ENCODE results near the gene ATAD1.
"Not testable (repeated sequence)": the region's sequence is repeated elsewhere in the genome, so short reads cannot be mapped to it uniquely, and the experiment has no call there.

ATAD1 gene

GRCh38 chr10:87852089-87852488 is 34.1 kb upstream of the ATAD1 start:
- TF ChIP-seq CTCF (IDR thresholded peaks at IDR 0.05; ENCODE audit: low read depth, low read length): no peak
- H3K4me3 ChIP-seq (ENCODE audit: low read depth, low read length): no peak overlapping the region

- no peak overlapping the region for H3K4me3 ChIP-seq (ENCODE audit: low read depth, low read length)
- TF ChIP-seq CTCF (IDR thresholded peaks at IDR 0.05; ENCODE audit: low read depth, low read length): peak; percentile 47
Observed at GRCh38 chr10:87850742-87851205, 32.7 kb upstream of the ATAD1 start.

GRCh38 chr10:87849001-87849400 is 31.0 kb upstream of the ATAD1 start:
- TF ChIP-seq CTCF (IDR thresholded peaks at IDR 0.05; ENCODE audit: low read depth, low read length): no peak
- H3K4me3 ChIP-seq (ENCODE audit: low read depth, low read length): no peak overlapping the region

- TF ChIP-seq CTCF (IDR thresholded peaks at IDR 0.05; ENCODE audit: low read depth, low read length): no peak
- H3K4me3 ChIP-seq (ENCODE audit: low read depth, low read length): no peak overlapping the region
Observed at GRCh38 chr10:87847550-87847949, 29.5 kb upstream of the ATAD1 start.

GRCh38 chr10:87846711-87847110 is 28.7 kb upstream of the ATAD1 start:
- H3K4me3 ChIP-seq (ENCODE audit: low read depth, low read length): not testable (repeated sequence)

GRCh38 chr10:87846023-87846422 is 28.0 kb upstream of the ATAD1 start:
- no peak for TF ChIP-seq CTCF (IDR thresholded peaks at IDR 0.05; ENCODE audit: low read depth, low read length)
- no peak overlapping the region for H3K4me3 ChIP-seq (ENCODE audit: low read depth, low read length)

GRCh38 chr10:87845624-87845998 is 27.6 kb upstream of the ATAD1 start:
- TF ChIP-seq CTCF (IDR thresholded peaks at IDR 0.05; ENCODE audit: low read depth, low read length): no peak
- H3K4me3 ChIP-seq (ENCODE audit: low read depth, low read length): no peak overlapping the region

GRCh38 chr10:87844837-87845623 is 27.0 kb upstream of the ATAD1 start:
- H3K4me3 ChIP-seq (ENCODE audit: low read depth, low read length): no peak overlapping the region
- no peak for TF ChIP-seq CTCF (IDR thresholded peaks at IDR 0.05; ENCODE audit: low read depth, low read length)
